KMS-11 (cell line): ENCODE measurements around the gene IFNA6.
"Not testable (repeated sequence)": the region's sequence is repeated elsewhere in the genome, so short reads cannot be mapped to it uniquely, and the experiment has no call there.

Experiments
- H2AFZ ChIP-seq: fragments of 200-600 bp; sonication (generic); 2 replicates; pipeline ENCODE4 v1.6.1; 2016; ENCODE audit warnings: antibody characterized with exemption, mixed run types, low read depth
- H3K27ac ChIP-seq: fragments of 200-600 bp; sonication (generic); 2 replicates; pipeline ENCODE4 v1.6.1; 2016; ENCODE audit warnings: mild to moderate bottlenecking, mixed run types
- H3K27me3 ChIP-seq: fragments of 200-600 bp; sonication (generic); 2 replicates; pipeline ENCODE4 v1.6.1; 2017; ENCODE audit warnings: mild to moderate bottlenecking, low read depth, mixed run types, moderate library complexity; ENCODE audit not compliant: insufficient read depth
- H3K36me3 ChIP-seq: fragments of 200-600 bp; sonication (generic); 2 replicates; pipeline ENCODE4 v1.6.1; 2017; ENCODE audit warnings: mild to moderate bottlenecking, mixed run types; ENCODE audit not compliant: insufficient read depth
- H3K4me1 ChIP-seq: fragments of 200-600 bp; sonication (generic); 2 replicates; pipeline ENCODE4 v1.6.1; 2016; ENCODE audit warnings: mild to moderate bottlenecking, low read depth, mixed run types; ENCODE audit not compliant: poor library complexity, severe bottlenecking
- H3K4me2 ChIP-seq: fragments of 200-600 bp; sonication (generic); 2 replicates; pipeline ENCODE4 v1.7.0; 2016; ENCODE audit warnings: mild to moderate bottlenecking, mixed run types
- H3K4me3 ChIP-seq: fragments of 200-600 bp; sonication (generic); IDR thresholded peaks from 2 replicates; pipeline ENCODE4 v1.6.1; 2017; ENCODE audit warnings: low read depth, low read length, mixed read lengths; ENCODE audit not compliant: insufficient read depth
- H3K79me2 ChIP-seq: fragments of 200-600 bp; sonication (generic); 2 replicates; pipeline ENCODE4 v1.6.1; 2016; ENCODE audit warnings: low read depth, mixed run types; ENCODE audit not compliant: insufficient read depth
- H3K9ac ChIP-seq: fragments of 200-600 bp; sonication (generic); 2 replicates; pipeline ENCODE4 v1.6.1; 2016; ENCODE audit warnings: mild to moderate bottlenecking, mixed run types
- H4K20me1 ChIP-seq: fragments of 200-600 bp; sonication (generic); 2 replicates; pipeline ENCODE4 v1.6.1; 2016; ENCODE audit warnings: mild to moderate bottlenecking, mixed run types; ENCODE audit not compliant: insufficient read depth
- CTCF ChIP-seq: fragments of 200-600 bp; sonication (generic); conservative IDR thresholded peaks from 2 replicates; pipeline ENCODE4 v1.6.1; 2017; ENCODE audit warnings: low read depth, mild to moderate bottlenecking, antibody characterized with exemption, low read length, moderate library complexity, mixed read lengths

The IFNA6 gene

DNA sequence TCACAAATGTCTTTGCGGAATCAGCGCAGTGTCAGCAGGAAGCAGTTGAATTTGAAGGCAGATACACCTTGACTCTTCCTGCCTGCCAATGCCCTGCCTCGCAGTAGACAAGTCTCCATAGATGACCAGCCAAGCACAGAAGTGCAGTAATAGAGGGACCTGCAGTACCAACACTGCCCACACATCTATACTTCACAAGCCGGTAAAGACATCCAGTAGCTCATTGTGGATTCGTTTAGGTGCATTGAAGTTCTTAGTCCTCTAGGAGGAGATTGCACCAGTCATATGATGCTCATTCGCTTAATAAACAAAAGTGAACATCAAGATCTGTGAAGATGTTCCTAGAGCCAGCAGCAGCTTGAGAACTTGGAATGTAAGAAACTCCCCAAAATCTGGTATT is 41.6 kb upstream of the IFNA6 start:
- Histone ChIP-seq H3K36me3 (no peaks in the 10 kb centered on the region), H3K79me2 (no peaks in the 10 kb centered on the region), H3K4me3 (no peak overlapping the region), H3K9ac (no peak overlapping the region), H2AFZ (no peak overlapping the region), H3K4me2 (no peak overlapping the region), H3K27ac (no peak overlapping the region), H3K27me3 (no peaks in the 10 kb centered on the region), H3K4me1 (peaks cover 17% of the 10 kb centered on the region), H4K20me1 (no peaks in the 10 kb centered on the region)
- TF ChIP-seq CTCF = 0 out of 2 replicates have a peak, but pooled peaks have one; percentile 18

- Histone ChIP-seq H3K36me3 (no peaks in the 10 kb centered on the region), H3K4me1 (no peaks in the 10 kb centered on the region), H3K4me2 (no peak within 1 kb of the TSS), H3K27me3 (no peaks in the 10 kb centered on the region), H3K79me2 (no peaks in the 10 kb centered on the region), H4K20me1 (no peaks in the 10 kb centered on the region), H3K9ac (no peak within 1 kb of the TSS), H3K4me3 (no peak within 1 kb of the TSS), H2AFZ (no peak within 1 kb of the TSS), H3K27ac (no peak within 1 kb of the TSS)
- no peak for TF ChIP-seq CTCF
These were observed 34.5 kb upstream of the IFNA6 start, which contains the start of gene IFNA2 for GRCh38 chr9:21385131-21385670. Gene IFNA2, minus strand, starts transcription at chr9:21385398. Its CDS starts 69 bp downstream, at chr9:21385329.

GRCh38 chr9:21383627-21384026 is 32.9 kb upstream of the IFNA6 start:
- H3K27me3 ChIP-seq = no peaks in the 10 kb centered on the region
- no peak overlapping the region for H2AFZ ChIP-seq
- no peak for TF ChIP-seq CTCF
- no peak overlapping the region for H3K27ac ChIP-seq
- no peaks in the 10 kb centered on the region for H3K36me3 ChIP-seq
- no peak overlapping the region for H3K4me2 ChIP-seq
- H3K4me1 ChIP-seq = no peaks in the 10 kb centered on the region
- no peaks in the 10 kb centered on the region for H4K20me1 ChIP-seq
- no peak overlapping the region for H3K9ac ChIP-seq
- H3K79me2 ChIP-seq = no peaks in the 10 kb centered on the region
- no peak overlapping the region for H3K4me3 ChIP-seq

GRCh38 chr9:21381448-21382339 is 31.0 kb upstream of the IFNA6 start:
- Histone ChIP-seq H3K4me2 (no peak overlapping the region), H3K27ac (no peak overlapping the region), H3K4me3 (no peak overlapping the region), H3K27me3 (no peaks in the 10 kb centered on the region), H4K20me1 (no peaks in the 10 kb centered on the region), H2AFZ (peak overlapping the region; percentile 15; the same call in 1 of the 2 replicates), H3K9ac (no peak overlapping the region), H3K79me2 (no peaks in the 10 kb centered on the region), H3K36me3 (no peaks in the 10 kb centered on the region), H3K4me1 (no peaks in the 10 kb centered on the region)
- no peak for TF ChIP-seq CTCF

GRCh38 chr9:21371467-21371866 is 20.8 kb upstream of the IFNA6 start:
- H3K27ac ChIP-seq, H3K4me1 ChIP-seq, H3K4me2 ChIP-seq, H3K36me3 ChIP-seq, H3K4me3 ChIP-seq, H2AFZ ChIP-seq, H3K9ac ChIP-seq, H4K20me1 ChIP-seq, H3K27me3 ChIP-seq, H3K79me2 ChIP-seq: not testable (repeated sequence)
